Keratinocyte (primary cell): Measurements from ENCODE around the gene GAB2. TPM values are rescaled to one million over a fixed set of nuclear protein-coding genes. Genes with fewer than 3 reads are reported as not detected.

ENCODE experiments used
- DNase-seq: peaks from one replicate; pipeline ENCODE4 v3.0.0-alpha.2; 2011; ENCODE audit warnings: low read depth, missing footprints, low spot score
- FAIRE-seq: peaks from 2 replicates; lab custom pipeline; 2011; peaks lifted over from hg19 to GRCh38; lab: Jason Lieb, UNC
- H2AFZ ChIP-seq: 2 replicates; pipeline ENCODE4 v1.6.0; 2012; ENCODE audit warnings: low read length, control low read depth, inconsistent platforms; ENCODE audit not compliant: control insufficient read depth
- H3K27ac ChIP-seq: 2 replicates; pipeline ENCODE4 v1.5.1; 2011; ENCODE audit warnings: low read length; ENCODE audit not compliant: control insufficient read depth, insufficient read depth
- H3K27me3 ChIP-seq: 3 replicates; pipeline ENCODE4 v1.6.0; 2011; ENCODE audit warnings: low read length; ENCODE audit not compliant: control insufficient read depth, insufficient read depth; ENCODE audit errors: extremely low read depth
- H3K36me3 ChIP-seq, 2 experiments: 2 replicates in 1 of 2; 3 replicates in 1 of 2; pipeline ENCODE4 v1.5.1; 2011; ENCODE audit warnings: low read length in 2 of 2, mild to moderate bottlenecking in 1 of 2; ENCODE audit not compliant: control insufficient read depth in 2 of 2, insufficient read depth in 2 of 2; ENCODE audit errors: extremely low read depth in 1 of 2
- H3K4me1 ChIP-seq: 3 replicates; pipeline ENCODE4 v1.5.1; 2011; ENCODE audit warnings: low read length; ENCODE audit not compliant: control insufficient read depth, insufficient read depth; ENCODE audit errors: extremely low read depth
- H3K4me2 ChIP-seq: 3 replicates; pipeline ENCODE4 v1.6.0; 2011; ENCODE audit warnings: low read depth, low read length; ENCODE audit not compliant: control insufficient read depth, insufficient read depth; ENCODE audit errors: extremely low read depth
- H3K4me3 ChIP-seq, 3 experiments: fragments of 200-600 bp in 1 of 3; sonication (generic) in 1 of 3; 2 replicates in 2 of 3; 3 replicates in 1 of 3; pipeline ENCODE4 v1.5.1; 2011 to 2016; ENCODE audit warnings: low read length in 3 of 3, mild to moderate bottlenecking in 3 of 3, control low read depth in 2 of 3, inconsistent platforms in 1 of 3, low read depth in 1 of 3, mixed read lengths in 1 of 3, mixed run types in 1 of 3, moderate library complexity in 1 of 3; ENCODE audit not compliant: control insufficient read depth in 2 of 3, insufficient read depth in 2 of 3; ENCODE audit errors: extremely low read depth in 1 of 3
- H3K79me2 ChIP-seq: 2 replicates; pipeline ENCODE4 v1.6.0; 2012; ENCODE audit warnings: low read length; ENCODE audit not compliant: control insufficient read depth, insufficient read depth
- H3K9ac ChIP-seq: 3 replicates; pipeline ENCODE4 v1.6.0; 2011; ENCODE audit warnings: low read length; ENCODE audit not compliant: control insufficient read depth, insufficient read depth; ENCODE audit errors: extremely low read depth
- H3K9me1 ChIP-seq: 3 replicates; pipeline ENCODE4 v1.6.0; 2011; ENCODE audit warnings: low read length; ENCODE audit not compliant: control insufficient read depth, insufficient read depth; ENCODE audit errors: extremely low read depth
- H3K9me3 ChIP-seq: 2 replicates; pipeline ENCODE4 v1.5.1; 2012; ENCODE audit warnings: low read depth, low read length; ENCODE audit not compliant: control insufficient read depth
- H4K20me1 ChIP-seq: 3 replicates; pipeline ENCODE4 v1.6.0; 2011; ENCODE audit warnings: low read length; ENCODE audit not compliant: control insufficient read depth, insufficient read depth; ENCODE audit errors: extremely low read depth
- EZH2 ChIP-seq: IDR thresholded peaks from one replicate; pipeline ENCODE4 v1.6.1; 2012; ENCODE audit warnings: inconsistent platforms, mild to moderate bottlenecking, low read length, moderate library complexity
- dilution Hi-C: fragments of 300-500 bp; cut with MboI; formaldehyde crosslinking; loops from one replicate; pipeline ENCODE4 v1.7.0; 2020; ENCODE audit warnings: low sequenced_read_pairs; ENCODE audit not compliant: extremely low pct_ligation_motif_present
- polyA minus RNA-seq, 3 experiments: library from RNA; depleted of rRNA, polyadenylated mRNA; stranded (reverse); fragments of >200 nt; gene quantifications; 1 replicate in 1 of 3; 2 replicates in 1 of 3; 3 replicates in 1 of 3; pipeline ENCODE4 v1.2.3, GENCODE V29; 2011
- polyA plus RNA-seq, 5 experiments: library from polyadenylated mRNA; depleted of rRNA in 3 of 5; stranded (reverse) in 3 of 5; stranded (forward) in 1 of 5; unstranded in 1 of 5; fragments of >200 nt; gene quantifications; 1 replicate in 1 of 5; 2 replicates in 3 of 5; 3 replicates in 1 of 5; pipeline versions ENCODE4 v1.2.1 to v1.2.3, GENCODE V29; 2011 to 2012; ENCODE audit warnings: missing spikeins in 2 of 5, low read depth in 1 of 5, low replicate concordance in 1 of 5
- TF ChIP-seq, protein P1 (sequence below), 3 experiments: IDR thresholded peaks in 1 of 3; conservative IDR thresholded peaks in 1 of 3; optimal IDR thresholded peaks in 1 of 3; 2 replicates in 2 of 3; 3 replicates in 1 of 3; pipeline versions ENCODE3 to v1.5.1; 2011; ENCODE audit warnings: low read length in 3 of 3, mild to moderate bottlenecking in 3 of 3, moderate library complexity in 2 of 3, control low read depth in 1 of 3, inconsistent platforms in 1 of 3; ENCODE audit not compliant: insufficient read depth in 2 of 3; ENCODE audit errors: extremely low read depth in 1 of 3

The GAB2 gene, protein sequence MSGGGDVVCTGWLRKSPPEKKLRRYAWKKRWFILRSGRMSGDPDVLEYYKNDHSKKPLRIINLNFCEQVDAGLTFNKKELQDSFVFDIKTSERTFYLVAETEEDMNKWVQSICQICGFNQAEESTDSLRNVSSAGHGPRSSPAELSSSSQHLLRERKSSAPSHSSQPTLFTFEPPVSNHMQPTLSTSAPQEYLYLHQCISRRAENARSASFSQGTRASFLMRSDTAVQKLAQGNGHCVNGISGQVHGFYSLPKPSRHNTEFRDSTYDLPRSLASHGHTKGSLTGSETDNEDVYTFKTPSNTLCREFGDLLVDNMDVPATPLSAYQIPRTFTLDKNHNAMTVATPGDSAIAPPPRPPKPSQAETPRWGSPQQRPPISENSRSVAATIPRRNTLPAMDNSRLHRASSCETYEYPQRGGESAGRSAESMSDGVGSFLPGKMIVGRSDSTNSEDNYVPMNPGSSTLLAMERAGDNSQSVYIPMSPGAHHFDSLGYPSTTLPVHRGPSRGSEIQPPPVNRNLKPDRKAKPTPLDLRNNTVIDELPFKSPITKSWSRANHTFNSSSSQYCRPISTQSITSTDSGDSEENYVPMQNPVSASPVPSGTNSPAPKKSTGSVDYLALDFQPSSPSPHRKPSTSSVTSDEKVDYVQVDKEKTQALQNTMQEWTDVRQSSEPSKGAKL
- 0.36 to 1.2 TPM (median 0.68 TPM) in 3 replicates for polyA plus RNA-seq
- polyA plus RNA-seq (2011; ENCODE audit: low read depth): 2.2 TPM
- 0.94 and 1.3 TPM in 2 replicates for polyA plus RNA-seq (2011; cell fraction: cytosol; rRNA removed)
- 2.8 TPM in 2 replicates for polyA plus RNA-seq (2011; cell fraction: nucleus; rRNA removed)
- polyA plus RNA-seq (2012; ENCODE audit: low replicate concordance): 0.40 and 5.0 TPM in 2 replicates
- 0.74 to 3.8 TPM (median 3.7 TPM) in 3 replicates for polyA minus RNA-seq
- 1.7 TPM for polyA minus RNA-seq (2011; cell fraction: cytosol; rRNA and poly(A)+ RNA removed)
- 1.8 and 2.6 TPM in 2 replicates for polyA minus RNA-seq (2011; cell fraction: nucleus; rRNA and poly(A)+ RNA removed)

DNA sequence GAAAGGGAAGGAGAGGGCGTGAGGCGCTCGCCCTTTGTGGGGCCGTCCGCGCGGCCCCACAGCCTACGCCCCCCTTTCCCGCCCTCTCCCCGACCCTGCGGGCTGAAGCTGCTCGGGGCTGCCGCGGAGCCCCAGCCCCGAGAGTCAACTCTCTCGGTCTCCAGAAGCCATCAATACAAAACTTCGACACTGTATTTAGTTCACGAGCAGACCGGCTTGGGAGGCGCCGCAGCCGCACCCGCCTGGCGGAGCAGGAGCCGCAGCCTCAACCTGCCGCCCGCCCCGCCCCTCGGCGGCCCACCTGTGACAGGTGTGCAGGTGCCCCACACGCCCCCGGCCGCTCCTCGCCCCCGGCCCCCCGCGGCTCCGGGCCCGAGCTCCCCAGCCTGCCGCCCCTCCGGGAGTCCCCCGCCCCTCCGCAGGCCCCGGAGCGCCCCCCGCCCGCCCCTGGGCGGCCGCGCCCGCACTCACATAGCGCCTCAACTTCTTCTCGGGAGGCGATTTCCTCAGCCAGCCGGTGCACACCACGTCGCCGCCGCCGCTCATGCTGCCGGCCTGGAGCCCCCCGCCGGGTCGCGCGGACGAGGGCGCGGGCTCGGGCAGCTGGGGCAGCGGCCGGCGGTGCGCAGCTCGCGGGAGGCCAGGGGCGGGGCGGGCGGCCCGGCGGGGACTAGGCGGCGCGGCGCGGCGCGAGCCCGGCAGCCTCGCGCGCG is at the start of gene GAB2:
Gene GAB2 (minus strand): TSS at position 646 of the 713 bp plus-strand sequence. CDS start 100 bp downstream, at position 546.
- peaks cover 13% of the 10 kb centered on the region for H3K27me3 ChIP-seq
- peak within 1 kb of the TSS; percentile 70 for H2AFZ ChIP-seq
- dilution Hi-C loops: no loop called here
- no peaks in the 10 kb centered on the region for H3K36me3 ChIP-seq
- no peak for FAIRE-seq
- H3K9me1 ChIP-seq: no peaks in the 10 kb centered on the region
- peak within 1 kb of the TSS; percentile 62 to 70 (median 65) for H3K4me3 ChIP-seq
- H3K4me1 ChIP-seq: peaks cover 20% of the 10 kb centered on the region
- peak within 1 kb of the TSS; percentile 74 for H3K9ac ChIP-seq
- peak within 1 kb of the TSS; percentile 86 for H3K4me2 ChIP-seq
- H3K27ac ChIP-seq: peak within 1 kb of the TSS; percentile 26
- H3K9me3 ChIP-seq: no peaks in the 10 kb centered on the region
- DNase-seq: no peak
- TF ChIP-seq EZH2: no peak
- TF ChIP-seq, protein P1, sequence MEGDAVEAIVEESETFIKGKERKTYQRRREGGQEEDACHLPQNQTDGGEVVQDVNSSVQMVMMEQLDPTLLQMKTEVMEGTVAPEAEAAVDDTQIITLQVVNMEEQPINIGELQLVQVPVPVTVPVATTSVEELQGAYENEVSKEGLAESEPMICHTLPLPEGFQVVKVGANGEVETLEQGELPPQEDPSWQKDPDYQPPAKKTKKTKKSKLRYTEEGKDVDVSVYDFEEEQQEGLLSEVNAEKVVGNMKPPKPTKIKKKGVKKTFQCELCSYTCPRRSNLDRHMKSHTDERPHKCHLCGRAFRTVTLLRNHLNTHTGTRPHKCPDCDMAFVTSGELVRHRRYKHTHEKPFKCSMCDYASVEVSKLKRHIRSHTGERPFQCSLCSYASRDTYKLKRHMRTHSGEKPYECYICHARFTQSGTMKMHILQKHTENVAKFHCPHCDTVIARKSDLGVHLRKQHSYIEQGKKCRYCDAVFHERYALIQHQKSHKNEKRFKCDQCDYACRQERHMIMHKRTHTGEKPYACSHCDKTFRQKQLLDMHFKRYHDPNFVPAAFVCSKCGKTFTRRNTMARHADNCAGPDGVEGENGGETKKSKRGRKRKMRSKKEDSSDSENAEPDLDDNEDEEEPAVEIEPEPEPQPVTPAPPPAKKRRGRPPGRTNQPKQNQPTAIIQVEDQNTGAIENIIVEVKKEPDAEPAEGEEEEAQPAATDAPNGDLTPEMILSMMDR (optimal IDR thresholded peaks at IDR 0.05 in 1 of 3, IDR thresholded peaks at IDR 0.05 in 1 of 3, conservative IDR thresholded peaks at IDR 0.05 in 1 of 3; ENCODE audit: extremely low read depth in 1 of 3, insufficient read depth in 2 of 3, low read length in 3 of 3): no peak
- H4K20me1 ChIP-seq: no peaks in the 10 kb centered on the region
- no peaks in the 10 kb centered on the region for H3K79me2 ChIP-seq

DNA sequence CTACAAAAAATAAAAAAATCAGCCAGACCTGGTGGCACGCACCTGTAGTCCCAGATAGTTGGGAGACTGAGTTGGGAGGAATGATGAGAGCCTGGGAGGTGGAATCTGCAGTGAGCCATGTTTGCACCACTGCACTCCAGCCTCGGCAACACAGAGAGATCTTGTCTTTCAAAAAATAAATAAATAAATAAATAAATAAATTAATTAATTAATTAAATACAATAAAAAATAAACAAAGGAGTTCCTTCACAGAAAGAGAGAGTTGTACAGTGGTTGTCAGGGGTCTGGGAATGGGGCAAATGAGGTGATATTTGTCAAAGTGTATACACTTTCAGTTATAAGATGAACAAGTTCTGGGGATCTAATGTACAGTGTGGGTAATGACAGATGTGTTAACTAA is 49.8 kb upstream of the GAB2 start:
- H3K79me2 ChIP-seq: no peaks in the 10 kb centered on the region
- H3K27ac ChIP-seq: no peak overlapping the region
- no peaks in the 10 kb centered on the region for H3K27me3 ChIP-seq
- dilution Hi-C loops: no loop called here
- peaks cover 0 to 3% of the 10 kb centered on the region in 2 experiments for H3K36me3 ChIP-seq
- H3K9me1 ChIP-seq: no peaks in the 10 kb centered on the region
- H3K4me1 ChIP-seq: no peaks in the 10 kb centered on the region
- FAIRE-seq (no peak), DNase-seq (no peak)
- no peak overlapping the region for H3K9ac ChIP-seq
- H4K20me1 ChIP-seq: no peaks in the 10 kb centered on the region
- H3K9me3 ChIP-seq: no peaks in the 10 kb centered on the region
- H3K4me3 ChIP-seq: no peak overlapping the region
- H2AFZ ChIP-seq: no peak overlapping the region
- TF ChIP-seq, protein P1 (optimal IDR thresholded peaks at IDR 0.05 in 1 of 3, IDR thresholded peaks at IDR 0.05 in 1 of 3, conservative IDR thresholded peaks at IDR 0.05 in 1 of 3; ENCODE audit: extremely low read depth in 1 of 3, insufficient read depth in 2 of 3, low read length in 3 of 3): no peak
- TF ChIP-seq EZH2: no peak
- H3K4me2 ChIP-seq: no peak overlapping the region
